HG02588 (cell line): ENCODE measurements around the gene RAB11FIP5.

ENCODE experiments used
- ATAC-seq: cut with Tn5 transposase; IDR thresholded peaks from one replicate; pipeline ENCODE4 v1.9.1; 2021; ENCODE audit warnings: mild to moderate bottlenecking, moderate library complexity; ENCODE audit not compliant: unreplicated experiment

The RAB11FIP5 gene

DNA sequence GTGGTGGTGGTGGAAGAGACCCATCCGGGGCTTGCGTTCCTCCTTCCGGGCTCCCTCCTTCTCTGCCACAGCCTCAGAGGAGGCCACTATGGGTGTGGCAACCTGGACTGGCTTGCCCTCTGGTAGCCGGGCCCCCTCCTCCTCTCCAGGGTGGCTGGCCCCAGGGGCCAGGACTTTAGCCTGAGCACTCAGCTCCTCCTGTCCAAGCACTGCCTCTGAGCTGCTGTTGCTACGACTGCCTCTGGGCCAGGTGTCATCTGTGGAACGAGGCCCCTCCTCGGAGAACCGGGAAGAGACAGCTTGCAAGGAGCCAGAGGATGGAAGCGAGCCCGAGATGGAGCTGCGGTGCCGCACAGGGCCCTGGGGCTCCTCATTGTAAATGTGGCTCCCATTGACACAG is 24.5 kb downstream of the RAB11FIP5 start:
- ATAC-seq = no peak

DNA sequence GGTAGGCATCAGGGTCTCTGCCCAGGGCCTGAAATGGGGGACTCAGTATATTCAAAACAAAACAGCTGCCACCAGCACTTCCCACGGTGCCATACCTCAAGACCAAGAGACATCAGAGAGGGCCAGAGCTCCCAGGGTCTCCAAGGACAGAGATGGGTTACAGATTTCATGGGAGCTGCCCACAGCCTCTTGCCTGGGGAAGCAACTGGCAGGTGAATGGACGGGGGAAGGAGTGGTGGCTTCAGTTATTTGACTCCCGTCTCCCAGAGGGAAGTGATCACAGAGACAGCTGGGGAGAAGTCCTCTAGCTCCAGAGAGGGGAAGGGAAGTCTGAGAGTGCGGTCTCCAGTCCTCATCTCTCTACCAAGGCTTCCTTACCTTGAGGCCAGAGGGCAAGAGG is 25.4 kb downstream of the RAB11FIP5 start:
- no peak for ATAC-seq

DNA sequence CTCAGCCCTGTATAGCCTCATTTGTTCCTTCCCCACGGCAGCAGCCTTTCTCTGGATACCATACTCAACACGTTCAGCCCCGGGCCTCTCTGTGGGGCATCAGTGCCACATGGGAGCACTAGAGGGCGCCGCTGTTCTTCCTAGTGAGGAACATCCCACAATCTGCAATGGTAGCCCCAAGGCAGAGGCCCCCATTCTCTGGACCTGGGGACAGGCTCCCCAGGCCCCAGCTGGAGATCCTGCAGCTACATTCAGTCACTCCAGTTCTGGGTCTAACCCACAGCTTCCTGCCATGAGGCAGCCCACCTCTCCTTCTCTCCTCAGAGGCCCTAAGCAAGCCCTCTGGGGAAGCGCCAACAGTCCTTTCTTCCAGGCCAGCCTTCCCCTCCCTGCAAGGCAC is 27.1 kb downstream of the RAB11FIP5 start:
- ATAC-seq = peak; percentile 85

DNA sequence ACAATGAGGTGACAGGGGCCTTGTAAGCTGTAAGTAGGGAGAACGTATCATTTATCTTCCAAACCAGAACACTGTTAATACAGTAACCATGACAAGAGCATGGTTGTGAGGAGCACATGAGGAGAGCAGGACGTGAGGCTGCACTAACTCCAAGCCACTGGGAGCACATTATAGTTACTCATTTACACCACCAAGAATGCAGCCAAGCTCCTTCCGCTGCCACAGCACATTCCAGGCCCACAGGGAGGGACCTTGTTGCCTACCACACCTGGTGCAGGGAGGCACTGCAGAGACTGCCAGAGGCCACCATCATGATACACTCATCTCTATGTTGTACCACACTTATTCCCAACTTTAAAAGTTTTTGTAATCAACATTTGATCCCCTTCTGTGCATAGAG is 27.8 kb downstream of the RAB11FIP5 start:
- ATAC-seq = no peak

DNA sequence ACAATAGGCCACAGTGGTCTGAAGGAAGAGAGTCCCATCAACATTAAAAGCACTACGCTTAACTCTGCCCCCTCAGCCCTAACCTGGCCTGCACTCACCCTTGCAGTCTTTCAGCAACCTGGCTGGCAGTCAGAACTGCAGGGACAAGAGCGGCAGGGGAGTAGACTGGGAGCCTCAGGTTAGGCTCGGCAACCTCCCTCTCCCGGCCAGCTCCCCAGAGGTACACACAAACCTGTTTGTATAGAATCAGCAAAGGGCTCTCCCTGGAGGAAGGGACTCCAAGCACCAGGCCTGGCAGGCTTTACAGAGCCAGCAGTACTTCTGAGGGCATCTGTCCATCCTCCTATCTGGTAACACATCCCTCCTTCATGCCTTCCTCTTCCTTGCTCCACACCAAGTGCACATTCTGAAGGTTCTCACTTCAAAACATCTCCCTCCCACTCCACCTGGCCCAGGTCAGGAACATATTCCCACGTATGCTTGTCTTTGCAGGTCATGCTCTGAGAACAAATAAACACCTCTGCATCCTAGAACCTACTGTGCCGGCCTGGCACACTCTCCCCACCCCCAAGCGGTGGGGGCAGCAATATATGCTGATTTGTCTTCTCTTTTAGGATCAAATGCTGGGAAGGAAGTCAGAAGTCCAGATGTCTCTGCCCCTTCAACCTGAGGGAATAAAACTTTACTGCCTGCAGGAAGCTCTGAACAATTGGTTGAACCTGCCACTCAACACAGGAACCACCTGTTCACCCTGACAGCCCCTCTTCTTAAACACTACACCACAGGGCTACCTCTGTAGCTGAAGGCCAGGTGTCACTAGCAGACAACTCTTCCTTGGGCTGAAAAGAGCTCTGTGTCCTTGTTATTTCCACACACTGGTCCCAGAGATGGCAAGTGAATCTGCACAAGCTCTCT is 28.6 kb downstream of the RAB11FIP5 start:
- ATAC-seq = no peak

DNA sequence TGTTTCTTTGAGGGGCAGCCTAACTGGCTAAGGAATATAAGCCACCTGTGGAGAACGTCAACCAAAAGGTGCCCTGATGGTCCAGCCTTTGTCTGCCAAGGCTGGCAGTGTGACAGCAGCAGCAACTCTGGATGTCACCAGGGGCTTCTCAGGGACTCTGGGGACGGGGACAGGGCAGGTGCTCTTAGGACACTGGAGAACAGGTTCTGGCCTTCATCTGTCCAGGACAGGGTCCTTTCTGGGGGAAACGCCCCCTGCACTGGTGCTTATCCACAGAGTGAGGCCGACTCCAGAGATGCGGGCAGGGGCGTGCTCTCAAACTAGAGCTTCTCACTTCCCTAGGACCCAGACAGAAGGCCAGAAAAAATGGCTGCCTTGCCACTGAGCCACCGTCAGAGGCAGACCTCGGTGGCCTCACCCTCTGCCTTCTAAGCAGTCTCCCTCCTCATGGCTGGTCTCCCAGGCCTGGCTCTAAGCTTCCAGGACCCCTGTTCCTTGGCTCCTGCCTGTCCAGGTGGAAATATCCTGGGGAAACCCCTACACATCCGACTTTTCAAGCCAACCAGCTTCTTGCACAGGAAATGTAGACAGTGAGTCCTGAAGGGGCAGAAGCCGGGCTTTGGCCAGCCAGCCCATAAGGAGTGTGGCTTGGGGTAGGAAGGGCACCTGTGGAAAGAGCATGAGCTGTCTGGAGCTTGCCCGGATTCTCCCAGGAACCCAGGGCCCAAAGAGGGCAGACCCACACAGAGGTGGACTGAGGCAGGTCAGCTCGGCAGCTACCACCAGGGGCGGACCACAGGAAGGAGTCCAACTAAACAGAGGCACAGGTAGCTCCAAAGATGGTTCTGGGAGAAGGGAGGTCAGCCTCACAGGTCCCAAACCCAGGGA is 30.0 kb downstream of the RAB11FIP5 start:
- ATAC-seq = no peak

DNA sequence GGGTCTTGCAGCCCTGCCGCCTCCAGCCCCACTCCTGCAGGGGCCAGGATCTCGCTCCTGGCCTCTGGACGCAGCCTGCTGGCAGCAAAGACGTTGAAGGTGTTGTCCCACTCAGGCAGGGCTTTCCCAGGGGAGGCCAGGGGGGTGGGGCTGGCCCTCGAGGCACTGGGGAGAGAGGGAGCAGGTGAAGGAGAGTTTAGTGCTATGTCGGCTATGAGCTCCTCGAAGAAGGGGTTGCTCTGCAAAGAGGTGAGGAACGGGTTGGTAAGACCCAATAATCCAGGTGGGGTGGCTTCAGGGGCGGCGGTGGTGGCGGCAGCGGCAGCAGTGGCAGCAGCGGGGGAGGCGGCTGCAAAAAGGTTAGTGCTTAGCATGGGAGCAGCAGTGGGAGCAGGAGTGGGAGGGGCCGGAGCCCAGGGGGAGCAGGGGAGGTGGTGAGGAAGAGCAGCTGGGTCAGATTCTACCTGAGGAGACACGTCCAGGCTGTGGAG is 31.5 kb downstream of the RAB11FIP5 start:
- no peak for ATAC-seq

DNA sequence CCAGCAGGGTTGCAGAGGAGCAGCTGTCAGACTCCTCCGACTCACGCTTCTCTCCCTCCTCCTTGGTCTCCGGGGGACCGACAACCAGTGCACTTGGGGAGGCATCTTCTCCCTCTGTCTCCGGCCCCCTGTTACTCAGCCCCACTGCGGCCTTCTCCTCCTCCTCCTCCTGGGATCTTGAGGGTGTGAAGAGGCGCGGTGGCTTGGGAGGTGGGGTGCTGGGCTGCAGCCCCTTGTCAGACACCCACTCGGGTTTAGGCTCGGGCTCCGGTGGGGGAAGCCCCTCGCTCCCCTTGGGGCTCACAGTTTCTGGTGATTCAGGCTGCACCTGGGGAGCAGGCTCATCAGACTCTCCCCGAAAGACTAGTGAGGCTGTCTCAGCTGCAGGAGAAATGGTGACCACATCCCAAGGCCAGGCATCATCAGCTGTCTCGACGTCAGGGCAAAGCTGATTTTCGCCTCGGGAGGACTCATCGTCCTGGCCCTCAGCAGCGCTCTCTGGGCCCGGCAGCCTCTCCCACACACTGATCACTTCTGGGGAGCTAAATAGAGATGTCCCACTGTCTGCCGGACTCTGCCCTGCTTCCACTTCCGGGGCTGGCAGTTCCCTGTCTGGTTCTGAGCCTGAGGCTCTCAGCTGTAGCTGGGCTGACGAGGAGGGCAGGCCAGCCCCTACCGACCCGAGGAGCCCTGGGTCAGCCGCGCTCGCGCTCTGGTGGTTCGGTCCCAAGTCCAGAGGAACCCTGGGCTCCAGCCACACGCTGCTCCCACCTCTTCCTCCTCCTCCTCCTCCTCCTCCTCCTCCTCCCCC is 32.2 kb downstream of the RAB11FIP5 start:
- ATAC-seq = no peak

DNA sequence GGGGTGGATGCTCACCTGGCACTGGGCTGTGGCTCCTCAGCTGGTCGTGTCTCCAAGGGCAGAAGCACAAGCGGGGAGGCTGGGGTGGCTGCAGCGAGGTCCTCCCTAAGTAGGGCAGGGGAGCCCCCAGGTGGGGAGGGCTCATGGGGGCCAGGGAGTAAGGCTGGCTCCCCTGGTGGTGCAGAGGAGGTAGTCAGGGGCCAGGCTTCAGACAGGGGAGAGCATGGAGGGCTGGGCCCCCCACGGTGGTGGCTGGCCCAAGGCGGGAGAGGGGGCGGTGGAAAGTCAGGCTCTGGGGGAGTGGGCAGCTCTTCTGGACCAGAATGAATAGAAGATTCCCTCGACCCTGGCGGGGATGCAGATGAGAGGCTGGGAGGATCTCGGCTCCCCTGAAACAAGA is 33.1 kb downstream of the RAB11FIP5 start:
- ATAC-seq = no peak

DNA sequence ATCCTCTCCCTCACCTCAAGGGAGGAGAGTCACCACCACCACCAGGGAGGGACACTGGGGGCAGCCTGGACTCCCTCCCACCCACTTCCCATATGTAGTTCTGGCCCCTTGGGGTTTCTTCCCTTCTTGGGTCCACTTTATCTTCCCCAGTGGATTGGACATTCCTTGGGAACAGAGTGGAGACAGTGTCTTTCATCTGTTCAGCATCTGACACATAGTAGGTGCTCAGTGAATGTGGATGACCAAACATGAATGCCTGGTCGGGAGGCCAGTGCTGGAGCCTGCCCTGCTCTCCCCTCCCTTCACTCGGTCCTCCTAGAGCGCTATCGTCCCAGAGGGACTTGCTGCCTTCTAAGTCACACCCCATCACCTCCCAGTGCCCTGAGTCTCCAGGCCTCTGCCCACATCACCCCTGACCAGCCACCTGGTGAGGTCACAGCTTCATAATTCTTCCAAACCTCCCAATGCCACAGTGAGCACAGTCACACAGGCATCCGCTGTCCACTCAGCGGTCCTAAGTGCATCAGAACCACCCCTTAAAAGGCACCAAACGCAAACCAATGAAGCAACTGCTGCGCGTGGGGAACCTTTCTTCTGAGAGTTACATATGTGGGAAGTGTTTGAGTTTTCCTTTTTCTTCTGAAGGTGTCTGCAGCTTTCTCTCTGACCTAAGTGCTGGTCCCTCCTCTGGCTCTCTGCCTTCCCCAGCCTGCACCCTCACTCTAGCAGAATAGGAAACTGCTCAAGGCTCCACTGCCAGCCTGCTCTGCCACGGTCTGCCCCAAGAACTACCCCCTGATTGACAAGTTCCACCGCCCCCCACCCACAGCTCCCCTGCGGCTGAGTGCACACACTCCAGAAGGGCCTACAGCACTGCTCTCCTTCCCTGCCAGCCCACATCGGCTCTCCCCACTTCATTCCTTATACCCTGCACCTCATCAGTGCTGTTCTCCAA is 34.0 kb downstream of the RAB11FIP5 start:
- ATAC-seq = no peak

DNA sequence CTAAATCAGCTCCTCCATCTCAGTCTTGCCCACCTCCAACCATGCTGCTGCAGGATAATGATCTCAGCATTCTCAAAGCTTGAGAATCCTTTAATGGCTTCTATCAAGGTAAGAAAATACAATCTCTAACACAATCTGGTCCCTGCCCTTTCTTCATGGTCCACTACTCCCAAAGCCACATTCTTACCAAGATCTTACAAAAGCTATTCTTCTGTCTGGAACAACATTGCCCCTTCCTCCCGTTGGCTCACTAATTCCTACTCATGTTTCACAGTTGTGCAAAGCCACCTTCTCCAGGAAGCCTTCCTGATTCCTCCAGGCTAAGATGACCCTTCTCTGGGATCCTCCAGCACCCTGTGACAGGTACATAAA is 35.3 kb downstream of the RAB11FIP5 start:
- ATAC-seq = no peak

DNA sequence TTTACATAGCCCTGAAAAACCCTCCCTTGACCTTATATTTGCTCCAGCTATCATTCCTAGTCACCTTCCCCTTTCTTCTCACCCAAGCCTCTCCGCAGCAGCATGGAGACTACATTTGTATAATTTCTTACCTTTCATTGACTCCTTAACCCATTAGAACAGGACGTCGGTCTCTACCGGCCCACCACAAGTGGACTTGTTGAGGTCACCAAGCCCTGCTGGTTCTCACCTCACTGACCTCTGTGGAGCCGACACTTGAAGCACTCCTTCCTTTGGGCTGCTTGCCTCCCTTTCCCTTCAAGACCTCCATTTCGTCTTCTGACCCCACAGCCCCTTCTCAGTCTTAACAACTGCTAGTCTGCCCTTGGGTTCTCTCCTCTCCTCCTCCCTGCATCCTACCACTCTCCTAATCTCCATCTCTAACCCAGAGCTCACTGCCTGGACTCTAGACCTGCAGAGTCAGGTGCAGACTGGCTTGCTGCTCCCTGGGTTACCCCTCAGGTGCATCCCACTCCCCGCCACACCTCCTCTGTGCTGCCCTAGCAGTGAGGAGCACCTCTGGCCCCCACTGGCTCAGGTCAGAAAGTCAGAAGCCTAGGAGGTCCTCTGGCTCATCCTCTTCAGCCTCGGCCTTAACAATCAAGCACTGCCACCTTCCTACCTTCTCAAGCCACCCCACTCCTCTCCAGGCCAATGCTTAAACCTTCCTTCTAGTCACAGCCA is 35.9 kb downstream of the RAB11FIP5 start:
- ATAC-seq = no peak

DNA sequence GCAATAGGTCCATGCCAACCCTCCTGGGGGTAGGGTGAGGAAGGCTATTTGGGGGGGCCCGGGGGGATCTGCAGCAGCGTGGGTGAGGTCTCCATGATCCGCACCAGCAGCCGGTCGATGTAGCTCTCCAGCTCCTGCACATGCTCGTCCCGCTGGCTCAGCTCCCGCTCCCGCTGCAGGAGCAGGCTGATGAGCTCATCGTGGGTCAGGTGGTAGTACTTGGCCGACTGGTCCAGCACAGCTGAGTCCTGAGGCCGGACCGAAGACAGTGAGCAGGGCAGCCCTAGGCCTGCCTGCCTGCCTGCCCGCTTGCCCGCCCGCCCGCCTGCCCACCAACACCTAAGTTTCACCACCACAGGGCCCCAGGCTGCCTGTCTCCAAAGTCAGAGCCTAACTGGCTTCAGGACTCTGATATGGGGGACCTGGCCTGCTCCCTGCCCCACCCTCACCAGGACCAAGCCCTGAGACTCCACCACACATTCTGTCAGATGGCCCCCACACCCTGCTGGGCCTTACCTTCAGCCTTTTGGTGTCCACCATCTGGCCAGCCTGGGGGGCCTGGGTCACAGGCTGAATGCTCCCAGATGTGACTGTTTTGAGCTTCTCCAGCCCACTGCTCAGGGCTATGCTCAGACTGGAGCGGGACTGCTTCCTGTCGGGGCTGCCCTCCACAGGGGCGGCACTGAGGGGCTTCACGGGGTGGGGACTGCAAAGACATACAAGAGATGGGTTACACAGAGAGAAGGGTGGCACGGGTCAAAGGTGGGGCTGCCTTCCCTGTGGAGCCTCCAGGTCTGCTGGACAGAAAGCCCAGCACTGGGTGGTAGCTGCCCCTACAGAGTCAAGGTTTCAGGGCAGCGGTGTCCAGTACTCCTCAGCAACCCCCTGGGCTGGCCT is 37.0 kb downstream of the RAB11FIP5 start:
- no peak for ATAC-seq

DNA sequence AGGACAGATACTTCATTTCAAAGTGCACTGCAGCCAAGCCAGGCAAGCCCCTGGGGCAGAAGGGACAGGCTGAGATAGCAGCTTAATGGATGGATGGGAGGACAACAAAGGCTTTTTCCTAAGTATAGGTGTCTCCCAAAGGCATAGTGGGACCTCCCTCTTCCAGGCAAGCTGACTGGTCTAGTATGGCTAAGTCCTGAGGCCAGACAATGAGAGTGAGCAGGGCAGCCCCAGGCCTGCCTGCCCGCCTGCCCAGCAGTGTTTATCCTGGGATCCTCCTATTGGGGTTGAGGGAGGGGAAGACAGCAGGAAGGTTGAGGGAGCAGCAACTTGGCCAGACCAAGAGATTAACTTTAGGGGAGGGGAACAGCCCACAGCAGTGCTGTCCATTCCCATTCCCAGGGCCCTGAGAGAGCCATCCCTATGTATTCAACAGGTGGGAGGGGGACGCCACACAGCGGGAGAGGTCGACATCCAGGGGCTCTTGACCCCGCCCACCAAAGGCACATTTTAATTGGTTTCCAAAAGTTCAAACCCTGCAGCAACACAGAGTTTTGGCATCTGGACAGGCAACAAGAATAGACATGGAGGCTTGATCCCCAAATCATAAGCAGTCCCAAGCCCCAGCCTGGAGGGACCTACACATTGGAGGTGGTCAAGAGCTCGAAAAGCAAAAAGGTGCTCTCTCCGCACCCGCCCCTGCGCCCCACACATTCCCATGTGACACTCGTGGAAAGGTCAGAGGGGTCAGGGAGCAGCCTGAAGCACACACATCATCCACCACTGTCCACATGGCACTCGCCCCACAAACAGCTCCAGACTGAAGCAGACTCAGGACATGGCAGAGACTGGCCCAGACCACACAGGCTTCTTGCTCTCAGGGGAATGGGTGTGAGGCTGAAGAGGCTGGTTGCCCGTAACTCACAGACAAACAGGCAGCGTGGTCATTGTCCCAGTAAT is 38.4 kb downstream of the RAB11FIP5 start:
- no peak for ATAC-seq

DNA sequence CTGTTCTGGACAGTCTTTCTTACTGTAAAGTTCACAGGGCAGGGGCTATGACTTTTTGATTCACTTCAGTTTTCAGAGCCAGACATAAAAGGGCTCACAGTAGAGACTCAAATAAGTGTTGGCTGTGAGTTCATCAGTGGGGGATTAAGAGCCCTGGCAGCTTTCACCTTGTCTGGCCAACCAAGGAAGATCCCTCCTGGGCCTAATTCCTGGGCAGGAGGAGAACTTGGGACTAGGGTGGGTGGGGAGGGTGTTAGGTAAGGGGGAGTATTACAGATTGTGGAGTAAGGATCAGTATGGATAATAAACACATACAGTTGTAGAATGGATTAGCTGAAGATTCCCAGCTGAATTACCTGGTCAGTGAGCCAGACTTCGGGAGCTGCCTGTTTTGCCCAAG is 40.3 kb downstream of the RAB11FIP5 start:
- no peak for ATAC-seq

DNA sequence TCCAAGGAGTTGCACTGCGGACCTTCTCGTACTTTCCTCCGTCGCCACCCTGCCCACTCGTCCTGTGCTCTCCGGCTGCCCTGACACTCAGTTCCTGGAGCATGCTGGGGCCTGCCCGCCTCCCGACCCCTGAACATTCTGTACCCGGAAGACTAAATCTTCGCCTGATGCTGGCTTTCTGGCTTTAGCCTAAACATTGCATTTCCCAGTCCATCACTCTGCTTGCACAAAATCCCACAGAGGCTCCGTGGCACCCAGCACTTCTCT is 40.7 kb downstream of the RAB11FIP5 start:
- ATAC-seq = peak; percentile 12
